Heart left ventricle (tissue), 13 donors: Measurements from ENCODE around the gene PARD3B.

Source experiments
- POLR2A ChIP-seq, 2 donors: fragments of 450-650 bp; IDR thresholded peaks; one replicate each; pipeline ENCODE4 v1.6.1; 2017; ENCODE audit warnings: antibody characterized with exemption in 2 of 2, mild to moderate bottlenecking in 2 of 2, moderate library complexity in 2 of 2
- TF ChIP-seq, protein P1 (sequence below), 12 donors: fragments of 200-600 bp; sonication (generic) in 4 of 12; IDR thresholded peaks; one replicate each; pipeline versions ENCODE4 v1.5.0 to v1.8.0; 2018 to 2022; ENCODE audit warnings: antibody characterized with exemption in 12 of 12, mild to moderate bottlenecking in 5 of 12
- donor health status: ischemic (EF 13 %, LVEDD 7.1; RV severe dilation, severe dysfunction).
- donor health status: DM: no; HTN: yes; CAD: no.
- donor health status: DM: no; HTN: no; CAD: no.
- donor health status: ischemic (EF 25% LVEDD 6.9; RV normal size, moderate dysfunction).
- donor health status: ischemic (EF 25% LVEDD 5.7; RV mildly dilated, moderate dysfunction).
- donor health status: ischemic (EF 35%, LVEDD 5.7; RV mildly dilated, moderate dysfunction).
- donor health status: nonischemic (EF 11% LVEDD 7.7; RV severe dilation, severe dysfunction).
- donor health status: DM: yes; HTN: yes; CAD: no.
- donor health status: PGD.
- donor health status: ischemic (EF 29% LVEDD 5.4; RV normal size, mild dysfunction).
- donor health status: nonischemic (EF 23%, LVEDD 6.1; RV moderate dilation, normal function).

DNA sequence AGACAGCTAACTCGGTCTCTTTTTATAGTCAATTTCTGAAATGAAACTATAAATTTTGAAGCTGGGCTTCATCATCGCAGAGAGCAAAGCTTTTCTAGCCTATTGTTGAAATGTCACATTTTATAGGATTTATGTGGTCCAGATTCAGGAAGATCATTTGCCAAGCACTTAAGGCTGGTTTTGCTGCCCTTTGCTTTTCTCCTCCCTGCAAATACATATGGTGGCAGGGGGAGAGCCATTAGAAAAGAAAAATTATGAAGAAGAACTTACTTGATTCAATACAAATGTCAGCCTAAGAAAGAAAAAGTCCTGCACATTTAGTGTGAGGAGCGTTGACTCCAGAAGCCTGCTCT lies 930.1 kb downstream of the PARD3B start:
- TF ChIP-seq, protein P1, sequence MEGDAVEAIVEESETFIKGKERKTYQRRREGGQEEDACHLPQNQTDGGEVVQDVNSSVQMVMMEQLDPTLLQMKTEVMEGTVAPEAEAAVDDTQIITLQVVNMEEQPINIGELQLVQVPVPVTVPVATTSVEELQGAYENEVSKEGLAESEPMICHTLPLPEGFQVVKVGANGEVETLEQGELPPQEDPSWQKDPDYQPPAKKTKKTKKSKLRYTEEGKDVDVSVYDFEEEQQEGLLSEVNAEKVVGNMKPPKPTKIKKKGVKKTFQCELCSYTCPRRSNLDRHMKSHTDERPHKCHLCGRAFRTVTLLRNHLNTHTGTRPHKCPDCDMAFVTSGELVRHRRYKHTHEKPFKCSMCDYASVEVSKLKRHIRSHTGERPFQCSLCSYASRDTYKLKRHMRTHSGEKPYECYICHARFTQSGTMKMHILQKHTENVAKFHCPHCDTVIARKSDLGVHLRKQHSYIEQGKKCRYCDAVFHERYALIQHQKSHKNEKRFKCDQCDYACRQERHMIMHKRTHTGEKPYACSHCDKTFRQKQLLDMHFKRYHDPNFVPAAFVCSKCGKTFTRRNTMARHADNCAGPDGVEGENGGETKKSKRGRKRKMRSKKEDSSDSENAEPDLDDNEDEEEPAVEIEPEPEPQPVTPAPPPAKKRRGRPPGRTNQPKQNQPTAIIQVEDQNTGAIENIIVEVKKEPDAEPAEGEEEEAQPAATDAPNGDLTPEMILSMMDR (IDR thresholded peaks at IDR 0.05) = no peak
- no peak for TF ChIP-seq POLR2A (IDR thresholded peaks at IDR 0.05)
